ENCODE data around the gene TUBA1C. TPM values are rescaled to one million over a fixed set of nuclear protein-coding genes. Genes with fewer than 3 reads are reported as not detected.
A peak's percentile ranks its signal among the peaks of the same experiment; 100 is the strongest.

Gene TUBA1C
- total RNA-seq = 10 to 100 TPM; 50.6 to 51.2 TPM
- 10 to 100 TPM; 55.6 to 58.0 TPM for polyA plus RNA-seq

DNA sequence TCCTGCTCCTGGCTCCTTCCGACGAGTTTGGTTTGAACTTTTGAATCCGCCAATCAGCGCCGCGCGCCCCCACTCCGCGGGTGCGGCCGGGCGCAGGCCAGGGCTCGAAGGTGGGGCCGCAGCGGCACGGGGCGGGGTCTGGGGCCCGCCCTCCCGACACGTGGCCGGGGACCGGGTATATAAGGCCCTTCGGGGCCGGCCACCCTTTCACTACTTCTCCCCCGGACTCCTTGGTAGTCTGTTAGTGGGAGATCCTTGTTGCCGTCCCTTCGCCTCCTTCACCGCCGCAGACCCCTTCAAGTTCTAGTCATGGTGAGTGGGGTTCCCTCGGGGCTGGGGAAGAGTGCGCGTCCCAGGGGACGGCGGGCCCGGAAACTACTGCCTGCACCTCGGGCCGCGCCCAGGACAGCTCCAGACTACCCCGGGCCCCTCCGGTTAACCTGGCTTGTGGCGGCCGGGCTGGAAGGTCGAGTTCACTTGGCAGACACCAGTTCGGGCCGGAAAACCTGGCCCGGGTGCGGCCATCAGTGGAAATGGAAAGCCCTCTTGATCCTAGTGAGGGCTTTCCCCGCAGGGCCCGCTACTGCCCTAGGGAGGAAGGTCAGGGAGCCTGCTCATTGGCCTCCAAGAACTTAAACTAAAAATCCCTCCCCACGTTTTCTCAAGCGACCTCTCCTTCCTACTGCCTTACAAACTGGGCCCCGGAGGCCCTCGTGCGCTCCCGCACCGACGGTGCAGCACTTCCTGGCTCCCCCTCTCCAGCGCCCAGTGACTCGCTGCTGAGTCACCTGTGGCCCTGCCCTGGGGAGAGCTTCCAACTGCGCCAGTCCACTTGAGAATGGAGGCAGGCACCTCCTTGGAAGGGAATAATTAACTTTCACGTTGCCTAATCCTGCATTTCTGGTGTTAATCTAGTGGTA is at the start of gene TUBA1C:
TSS of gene TUBA1C (plus strand) at position 210 of the 920 bp plus-strand sequence. CDS start at position 310, 100 bp downstream.
- peaks cover 9% of the 10 kb centered on the region for H3K36me3 ChIP-seq (ENCODE audit: insufficient read depth, low read length)
- peak within 1 kb of the TSS; percentile 90 to 99 (median 96) for H3K4me3 Mint-ChIP-seq
- peak within 1 kb of the TSS; percentile 74 for H3K27ac ChIP-seq (ENCODE audit: low read depth, low read length)
- CTCF ChIA-PET (ENCODE audit: partially characterized antibody) = interaction anchor here (1.0 to 2.8 kb wide), 5 partner anchors 24 to 73 kb away, joined by 3 to 10 read pairs (median 7); no protein-coding TSS in a partner anchor
- peak within 1 kb of the TSS; percentile 92 to 98 (median 94) for H3K27ac Mint-ChIP-seq
- H3K4me1 ChIP-seq (ENCODE audit: insufficient read depth, low read length) = peaks cover 36% of the 10 kb centered on the region
- intact Hi-C loops (cut with micrococcal nuclease) = loop anchor here (1.0 to 10.0 kb wide), 4 partner anchors 31 to 155 kb away; partner anchors contain the start of genes LMBR1L, TUBA1A and TUBA1B
- H3K9me3 Mint-ChIP-seq = no peaks in the 10 kb centered on the region
- peak; percentile 80 to 87 (median 82) for DNase-seq
- H3K27me3 Mint-ChIP-seq = no peaks in the 10 kb centered on the region
- POLR2A ChIA-PET (ENCODE audit: partially characterized antibody) = interaction anchor here (0.5 to 5.2 kb wide), 19 partner anchors 11 to 902 kb away, joined by 3 to 43 read pairs (median 4); partner anchors contain the start of genes CERS5, COX14, KANSL2 and LMBR1L
- H3K9me3 ChIP-seq (ENCODE audit: control insufficient read depth in 1 of 2, low read length in 2 of 2) = no peaks in the 10 kb centered on the region
- H3K27me3 ChIP-seq (ENCODE audit: insufficient read depth, low read length) = no peaks in the 10 kb centered on the region
- peak within 1 kb of the TSS; percentile 65 to 96 for H3K4me3 ChIP-seq (ENCODE audit: low read length in 2 of 2)
- H3K36me3 Mint-ChIP-seq = peaks cover 9 to 26% of the 10 kb centered on the region in 2 donors
- H3K4me1 Mint-ChIP-seq = peaks cover 8 to 42% (median 23%) of the 10 kb centered on the region in 4 donors

GRCh38 chr12:49219417-49220026 is 45.4 kb upstream of the TUBA1C start:
- H3K36me3 Mint-ChIP-seq = no peaks in the 10 kb centered on the region
- no peaks in the 10 kb centered on the region for H3K36me3 ChIP-seq (ENCODE audit: insufficient read depth, low read length)
- no peaks in the 10 kb centered on the region for H3K9me3 Mint-ChIP-seq
- CTCF ChIA-PET (ENCODE audit: partially characterized antibody) = no interaction called here
- no peak overlapping the region for H3K4me3 Mint-ChIP-seq
- H3K27ac ChIP-seq (ENCODE audit: low read depth, low read length) = no peak overlapping the region
- H3K27ac Mint-ChIP-seq = peak overlapping the region in 2 of 7 donors; percentile 7 to 66
- H3K9me3 ChIP-seq (ENCODE audit: control insufficient read depth in 1 of 2, low read length in 2 of 2) = no peaks in the 10 kb centered on the region
- H3K4me1 Mint-ChIP-seq = no peaks in the 10 kb centered on the region
- DNase-seq = no peak
- POLR2A ChIA-PET (ENCODE audit: partially characterized antibody) = no interaction called here
- no peaks in the 10 kb centered on the region for H3K27me3 ChIP-seq (ENCODE audit: insufficient read depth, low read length)
- no peak overlapping the region for H3K4me3 ChIP-seq (ENCODE audit: low read length in 2 of 2)
- no peaks in the 10 kb centered on the region for H3K4me1 ChIP-seq (ENCODE audit: insufficient read depth, low read length)
- no peaks in the 10 kb centered on the region for H3K27me3 Mint-ChIP-seq
- intact Hi-C loops (cut with micrococcal nuclease) = no loop called here

- CTCF ChIA-PET (ENCODE audit: partially characterized antibody) = interaction anchor here (1.8 kb wide), 1 partner anchor 12 kb away, joined by 5 read pairs; no protein-coding TSS in a partner anchor
- Histone ChIP-seq H3K27ac (ENCODE audit: low read depth, low read length) (no peak overlapping the region), H3K4me3 (ENCODE audit: low read length in 2 of 2) (no peak overlapping the region), H3K27me3 (ENCODE audit: insufficient read depth, low read length) (no peaks in the 10 kb centered on the region), H3K36me3 (ENCODE audit: insufficient read depth, low read length) (no peaks in the 10 kb centered on the region), H3K9me3 (ENCODE audit: control insufficient read depth in 1 of 2, low read length in 2 of 2) (no peaks in the 10 kb centered on the region), H3K4me1 (ENCODE audit: insufficient read depth, low read length) (no peaks in the 10 kb centered on the region)
- H3K27me3 Mint-ChIP-seq = no peaks in the 10 kb centered on the region
- no peaks in the 10 kb centered on the region for H3K9me3 Mint-ChIP-seq
- no peak overlapping the region for H3K4me3 Mint-ChIP-seq
- no peaks in the 10 kb centered on the region for H3K36me3 Mint-ChIP-seq
- no peak for DNase-seq
- POLR2A ChIA-PET (ENCODE audit: partially characterized antibody) = interaction anchor here (1.3 kb wide), 1 partner anchor 90 kb away, joined by 3 read pairs; the partner anchor contains the start of gene TUBA1B
- H3K27ac Mint-ChIP-seq = peak overlapping the region in 1 of 7 donors; percentile 10
- intact Hi-C loops (cut with micrococcal nuclease) = no loop called here
- no peaks in the 10 kb centered on the region for H3K4me1 Mint-ChIP-seq
These were observed 43.9 kb upstream of the TUBA1C start for GRCh38 chr12:49220972-49221371.

GRCh38 chr12:49223122-49223521 is 41.8 kb upstream of the TUBA1C start:
- Mint-ChIP-seq H3K4me3 (no peak overlapping the region), H3K4me1 (no peaks in the 10 kb centered on the region), H3K27ac (no peak overlapping the region), H3K9me3 (no peaks in the 10 kb centered on the region), H3K36me3 (no peaks in the 10 kb centered on the region), H3K27me3 (no peaks in the 10 kb centered on the region)
- no peak for DNase-seq
- ChIA-PET POLR2A (ENCODE audit: partially characterized antibody) (interaction anchor here (0.6 to 3.1 kb wide), 2 partner anchors 35 to 88 kb away, joined by 3 to 12 read pairs; partner anchors contain the start of gene TUBA1A), CTCF (ENCODE audit: partially characterized antibody) (interaction anchor here (0.8 to 2.2 kb wide), 3 partner anchors 29 to 135 kb away, joined by 3 to 13 read pairs (median 3); no protein-coding TSS in a partner anchor)
- Histone ChIP-seq H3K4me1 (ENCODE audit: insufficient read depth, low read length) (no peaks in the 10 kb centered on the region), H3K9me3 (ENCODE audit: control insufficient read depth in 1 of 2, low read length in 2 of 2) (no peaks in the 10 kb centered on the region), H3K4me3 (ENCODE audit: low read length in 2 of 2) (no peak overlapping the region), H3K27ac (ENCODE audit: low read depth, low read length) (no peak overlapping the region), H3K36me3 (ENCODE audit: insufficient read depth, low read length) (no peaks in the 10 kb centered on the region), H3K27me3 (ENCODE audit: insufficient read depth, low read length) (no peaks in the 10 kb centered on the region)
- intact Hi-C loops (cut with micrococcal nuclease) = no loop called here

- Mint-ChIP-seq H3K4me1 (no peaks in the 10 kb centered on the region), H3K27me3 (no peaks in the 10 kb centered on the region), H3K9me3 (no peaks in the 10 kb centered on the region), H3K27ac (peak overlapping the region in 1 of 7 donors; percentile 4), H3K4me3 (no peak overlapping the region), H3K36me3 (no peaks in the 10 kb centered on the region)
- POLR2A ChIA-PET (ENCODE audit: partially characterized antibody) = interaction anchor here (0.6 to 3.1 kb wide), 2 partner anchors 35 to 158 kb away, joined by 4 to 12 read pairs; partner anchors contain the start of gene TUBA1A
- Histone ChIP-seq H3K27ac (ENCODE audit: low read depth, low read length) (no peak overlapping the region), H3K9me3 (ENCODE audit: control insufficient read depth in 1 of 2, low read length in 2 of 2) (no peaks in the 10 kb centered on the region), H3K4me1 (ENCODE audit: insufficient read depth, low read length) (no peaks in the 10 kb centered on the region), H3K27me3 (ENCODE audit: insufficient read depth, low read length) (no peaks in the 10 kb centered on the region), H3K36me3 (ENCODE audit: insufficient read depth, low read length) (no peaks in the 10 kb centered on the region), H3K4me3 (ENCODE audit: low read length in 2 of 2) (no peak overlapping the region)
- CTCF ChIA-PET (ENCODE audit: partially characterized antibody) = interaction anchor here (1.0 to 2.2 kb wide), 3 partner anchors 10 to 135 kb away, joined by 3 to 13 read pairs (median 5); no protein-coding TSS in a partner anchor
- no peak for DNase-seq
- intact Hi-C loops (cut with micrococcal nuclease) = no loop called here
These were observed 41.1 kb upstream of the TUBA1C start for GRCh38 chr12:49223590-49224369.

DNA sequence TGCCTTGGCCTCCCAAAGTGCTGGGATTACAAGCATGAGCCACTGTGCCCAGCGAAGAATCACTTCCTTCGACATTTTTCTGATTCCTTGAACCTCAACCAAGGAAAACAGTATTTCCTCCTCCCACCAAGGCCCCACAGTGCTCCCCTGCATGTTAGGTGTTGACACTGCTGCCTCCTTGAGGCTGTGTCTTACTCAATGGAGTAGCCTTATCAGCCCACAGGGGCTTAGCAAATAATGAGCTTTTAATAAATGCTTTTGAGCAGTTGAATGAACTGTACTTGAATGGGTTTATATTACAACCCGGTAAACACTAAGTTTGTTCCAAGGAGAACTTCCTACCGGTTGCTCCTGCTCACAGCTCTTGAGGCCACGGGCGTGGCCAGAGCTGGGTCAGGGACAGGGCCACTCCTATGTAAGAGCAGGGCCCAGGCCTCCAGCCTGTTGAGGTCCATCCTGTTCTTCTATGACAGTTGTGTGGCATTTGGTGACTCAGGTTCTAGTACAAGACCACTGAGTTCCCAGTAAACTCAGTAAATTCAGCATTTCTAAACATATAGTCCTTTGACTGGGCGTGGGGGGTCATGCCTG is 39.2 kb upstream of the TUBA1C start:
- no peaks in the 10 kb centered on the region for H3K9me3 ChIP-seq (ENCODE audit: control insufficient read depth in 1 of 2, low read length in 2 of 2)
- H3K9me3 Mint-ChIP-seq = no peaks in the 10 kb centered on the region
- no peaks in the 10 kb centered on the region for H3K4me1 ChIP-seq (ENCODE audit: insufficient read depth, low read length)
- ChIA-PET CTCF (ENCODE audit: partially characterized antibody) (interaction anchor here (0.6 to 2.0 kb wide), 6 partner anchors 8 to 162 kb away, joined by 3 to 8 read pairs (median 4); no protein-coding TSS in a partner anchor), POLR2A (ENCODE audit: partially characterized antibody) (no interaction called here)
- H3K27ac Mint-ChIP-seq = no peak overlapping the region
- no peak for DNase-seq
- no peaks in the 10 kb centered on the region for H3K4me1 Mint-ChIP-seq
- no peaks in the 10 kb centered on the region for H3K27me3 ChIP-seq (ENCODE audit: insufficient read depth, low read length)
- H3K27ac ChIP-seq (ENCODE audit: low read depth, low read length) = no peak overlapping the region
- H3K27me3 Mint-ChIP-seq = no peaks in the 10 kb centered on the region
- no peaks in the 10 kb centered on the region for H3K36me3 Mint-ChIP-seq
- no peak overlapping the region for H3K4me3 ChIP-seq (ENCODE audit: low read length in 2 of 2)
- intact Hi-C loops (cut with micrococcal nuclease) = no loop called here
- H3K4me3 Mint-ChIP-seq = no peak overlapping the region
- H3K36me3 ChIP-seq (ENCODE audit: insufficient read depth, low read length) = no peaks in the 10 kb centered on the region
